D721Med (cell line): Measurements from ENCODE around the gene ACSF3.

ENCODE experiments used
- DNase-seq: peaks from one replicate; pipeline ENCODE4 v3.0.0; 2011; ENCODE audit warnings: low spot score; ENCODE audit not compliant: insufficient read length
- FAIRE-seq: peaks from 2 replicates; lab custom pipeline; 2011; peaks lifted over from hg19 to GRCh38; lab: Jason Lieb, UNC
- CTCF ChIP-seq: IDR thresholded peaks from 2 replicates; pipeline ENCODE4 v1.5.1; 2012; ENCODE audit warnings: mild to moderate bottlenecking, control low read depth; ENCODE audit not compliant: insufficient read depth; ENCODE audit errors: missing control alignments

The ACSF3 gene

GRCh38 chr16:89084814-89085612, 8.6 kb upstream of the ACSF3 start:
- no peak for TF ChIP-seq CTCF
- FAIRE-seq (no peak), DNase-seq (no peak)

- DNase-seq (no peak), FAIRE-seq (no peak)
- TF ChIP-seq CTCF: no peak
Observed at GRCh38 chr16:89085755-89086154, 7.9 kb upstream of the ACSF3 start.

- DNase-seq (no peak), FAIRE-seq (no peak)
- no peak for TF ChIP-seq CTCF
Observed at GRCh38 chr16:89087922-89088497, 5.6 kb upstream of the ACSF3 start.

GRCh38 chr16:89089120-89089519, 4.5 kb upstream of the ACSF3 start:
- FAIRE-seq: no peak
- DNase-seq: no peak
- TF ChIP-seq CTCF: no peak

GRCh38 chr16:89090182-89090630, 3.4 kb upstream of the ACSF3 start:
- no peak for FAIRE-seq
- no peak for TF ChIP-seq CTCF
- no peak for DNase-seq

- no peak for TF ChIP-seq CTCF
- DNase-seq (no peak), FAIRE-seq (no peak)
Observed at GRCh38 chr16:89090669-89091426, 2.8 kb upstream of the ACSF3 start.
